ENCODE data around the gene TBXAS1. TPM values are rescaled to one million over a fixed set of nuclear protein-coding genes. Genes with fewer than 3 reads are reported as not detected.

TBXAS1 gene
- total and polyA plus RNA-seq, 2 of the 8 experiments (the other 6 are each of a cell fraction or from before 2014, with no cell fraction given), result 0.86 to 2.1 TPM

- FAIRE-seq, result no peak
- ChIA-PET CTCF (ENCODE audit: partially characterized antibody) (interaction anchor here (0.5 to 0.9 kb wide), 3 partner anchors 29 to 139 kb away, joined by 3 to 6 read pairs (median 4); no protein-coding TSS in a partner anchor), POLR2A (ENCODE audit: partially characterized antibody) (no interaction called here)
- WGBS, 2 experiments (ENCODE audit: extremely low coverage in 1 of 2, insufficient coverage in 1 of 2, insufficient read length in 1 of 2, insufficient replicate concordance in 2 of 2, low coverage in 1 of 2, low lambda C conversion rate in 2 of 2, missing lambda C conversion rate in 1 of 2), result 82% methylated on average over 3 of the region's 3 CpGs; no CpG with 5 or more reads in 1 of the 2 experiments
- H3K18ac ChIP-seq (ENCODE audit: extremely low read depth, low read length), result no peak overlapping the region
- no peak overlapping the region for H2BK12ac ChIP-seq (ENCODE audit: low read depth, low read length)
- no peak overlapping the region for H2BK20ac ChIP-seq (ENCODE audit: low read length)
- no peak overlapping the region for H3K14ac ChIP-seq (ENCODE audit: insufficient read length)
- no peak overlapping the region for H2BK5ac ChIP-seq (ENCODE audit: low read depth, low read length)
- H3K4ac ChIP-seq (replicated peaks; ENCODE audit: insufficient read length, low read depth, low read length), result no peak overlapping the region
- H2BK15ac ChIP-seq (ENCODE audit: low read length), result no peak overlapping the region
- no peaks in the 10 kb centered on the region for H3K4me1 ChIP-seq (replicated peaks in 1 of 4; ENCODE audit: control insufficient read depth in 3 of 4, insufficient read depth in 4 of 4, low read length in 3 of 4)
- H3K36me3 ChIP-seq (ENCODE audit: control insufficient read depth in 2 of 4, insufficient read depth in 4 of 4, low read length in 3 of 4), result no peaks in the 10 kb centered on the region
- no peaks in the 10 kb centered on the region for H4K20me1 ChIP-seq (replicated peaks in 1 of 2; ENCODE audit: control insufficient read depth in 1 of 2, insufficient read depth in 2 of 2, low read length in 2 of 2)
- peaks cover 0 to 6% of the 10 kb centered on the region in 2 experiments; a peak in 1 of 4 replicates for H3K9me3 ChIP-seq (ENCODE audit: insufficient read depth in 2 of 2, low read depth in 1 of 2, low read length in 1 of 2)
- H3K9ac ChIP-seq (replicated peaks in 1 of 4; ENCODE audit: extremely low read depth in 1 of 4, low read depth in 3 of 4, low read length in 3 of 4), result no peak overlapping the region
- no peak overlapping the region for H4K5ac ChIP-seq (ENCODE audit: insufficient read length, low read depth, low read length)
- no peak overlapping the region for H3K27ac ChIP-seq (ENCODE audit: low read depth, low read length)
- no peak for DNase-seq (ENCODE audit: low read depth in 1 of 2, low spot score in 2 of 2)
- no peaks in the 10 kb centered on the region for H3K79me2 ChIP-seq (ENCODE audit: control insufficient read depth in 1 of 2, insufficient read depth in 2 of 2, low read length in 2 of 2)
- no peak overlapping the region for H3K4me3 ChIP-seq (ENCODE audit: extremely low read depth in 1 of 4, insufficient read depth in 2 of 4, low read depth in 3 of 4, low read length in 4 of 4)
- no peaks in the 10 kb centered on the region for H3K79me1 ChIP-seq (ENCODE audit: low read depth, low read length)
- H4K91ac ChIP-seq (replicated peaks; ENCODE audit: insufficient read length, low read length), result no peak overlapping the region
- no peak overlapping the region for H3K56ac ChIP-seq (replicated peaks; ENCODE audit: insufficient read length, low read depth, low read length)
- no peak overlapping the region for H2BK120ac ChIP-seq (replicated peaks; ENCODE audit: low read depth, low read length)
- no peak overlapping the region for H3K4me2 ChIP-seq (ENCODE audit: insufficient read depth in 1 of 2, low read depth in 2 of 2, low read length in 2 of 2)
- H2AK5ac ChIP-seq (ENCODE audit: low read depth, low read length), result no peak overlapping the region
- H3K27me3 ChIP-seq (replicated peaks in 1 of 4; ENCODE audit: control insufficient read depth in 3 of 4, extremely low read depth in 1 of 4, insufficient read depth in 3 of 4, low read length in 3 of 4), result no peaks in the 10 kb centered on the region
- H3K23ac ChIP-seq (ENCODE audit: insufficient read length), result no peak overlapping the region
- no peaks in the 10 kb centered on the region for H3K23me2 ChIP-seq (ENCODE audit: low read depth, low read length)
- no peak overlapping the region for H2AFZ ChIP-seq (ENCODE audit: low read length)
- no peak overlapping the region for H4K8ac ChIP-seq (ENCODE audit: extremely low read depth, insufficient read depth, low read length)
These were observed 118.0 kb downstream of the TBXAS1 start for GRCh38 chr7:139947021-139947420.

Measured in H1 (cell line).